Smooth muscle cell (in vitro differentiated cells): ENCODE data around the gene FAM83G. TPM values are rescaled to one million over a fixed set of nuclear protein-coding genes. Genes with fewer than 3 reads are reported as not detected.
"Not testable (repeated sequence)": the region's sequence is repeated elsewhere in the genome, so short reads cannot be mapped to it uniquely, and the experiment has no call there.

ENCODE experiments used
- DNase-seq: peaks from one replicate; lab custom pipeline; 2025; ENCODE audit not compliant: unreplicated experiment; lab: John Stamatoyannopoulos, UW
- H2AFZ ChIP-seq: fragments of 200-600 bp; sonication (generic); 2 replicates; pipeline ENCODE4 v1.6.0; 2016; ENCODE audit warnings: antibody characterized with exemption, low read depth, mild to moderate bottlenecking
- H3F3A ChIP-seq: fragments of 200-600 bp; sonication (generic); 2 replicates; pipeline ENCODE4 v1.6.0; 2017; ENCODE audit warnings: antibody characterized with exemption, low read depth
- H3K27ac ChIP-seq: fragments of 200-600 bp; sonication (generic); 2 replicates; pipeline ENCODE4 v1.5.1; 2016; ENCODE audit warnings: low read depth, mild to moderate bottlenecking
- H3K27me3 ChIP-seq: fragments of 200-600 bp; sonication (generic); 2 replicates; pipeline ENCODE4 v1.6.1; 2016; ENCODE audit warnings: low read depth, mild to moderate bottlenecking
- H3K36me3 ChIP-seq: fragments of 200-600 bp; sonication (generic); 2 replicates; pipeline ENCODE4 v1.5.1; 2016; ENCODE audit warnings: low read depth
- H3K4me1 ChIP-seq: fragments of 200-600 bp; sonication (generic); 2 replicates; pipeline ENCODE4 v1.5.1; 2016; ENCODE audit warnings: low read depth
- H3K4me2 ChIP-seq: fragments of 200-600 bp; sonication (generic); 2 replicates; pipeline ENCODE4 v1.6.0; 2016; ENCODE audit warnings: mild to moderate bottlenecking
- H3K4me3 ChIP-seq: fragments of 200-600 bp; sonication (generic); 2 replicates; pipeline ENCODE4 v1.5.1; 2016; ENCODE audit warnings: mild to moderate bottlenecking
- H3K79me2 ChIP-seq: fragments of 200-600 bp; sonication (generic); 2 replicates; pipeline ENCODE4 v1.6.0; 2016; ENCODE audit warnings: low read depth, mild to moderate bottlenecking
- H3K9ac ChIP-seq: fragments of 200-600 bp; sonication (generic); 2 replicates; pipeline ENCODE4 v1.6.0; 2016; ENCODE audit warnings: low read depth
- H3K9me3 ChIP-seq: fragments of 200-600 bp; sonication (generic); replicated peaks from 2 replicates; pipeline ENCODE4 v1.5.1; 2016; ENCODE audit warnings: low read depth
- H4K20me1 ChIP-seq: fragments of 200-600 bp; sonication (generic); 2 replicates; pipeline ENCODE4 v1.6.0; 2016; ENCODE audit warnings: low read depth
- CTCF ChIP-seq: fragments of 200-600 bp; sonication (generic); IDR thresholded peaks from 2 replicates; pipeline ENCODE4 v1.5.1; 2017; ENCODE audit warnings: borderline replicate concordance, mild to moderate bottlenecking, antibody characterized with exemption; ENCODE audit not compliant: insufficient read depth, poor library complexity, severe bottlenecking
- WGBS: methylation state at CpG from one replicate; pipeline ENCODE4 v1.1.7; 2016; ENCODE audit warnings: low lambda C conversion rate; 5-methylcytosine and 5-hydroxymethylcytosine counted together
- polyA plus RNA-seq: library from polyadenylated mRNA; unstranded; fragments of >200 nt; fragmentation: Nextera tagmentation; extraction: Ambion mirVana; gene quantifications from 2 replicates; pipeline ENCODE4 v1.2.1, GENCODE V29; 2016
- total RNA-seq: library from RNA; depleted of rRNA; stranded (reverse); fragments of >200 nt; gene quantifications from 2 replicates; pipeline ENCODE4 v1.2.3, GENCODE V29; 2014

Gene FAM83G
- total and polyA plus RNA-seq, 2 experiments from 2014 or later, result 8.2 to 14.2 TPM

- H3K9me3 ChIP-seq, result no peaks in the 10 kb centered on the region
- WGBS, result 48% methylated on average over 3 of the region's 3 CpGs
- no peak overlapping the region for H3K4me2 ChIP-seq
- no peaks in the 10 kb centered on the region for H3K36me3 ChIP-seq
- H3F3A ChIP-seq, result no peaks in the 10 kb centered on the region
- H3K27me3 ChIP-seq, result no peaks in the 10 kb centered on the region
- peaks cover 7% of the 10 kb centered on the region for H3K4me1 ChIP-seq
- H3K9ac ChIP-seq, result no peak overlapping the region
- no peaks in the 10 kb centered on the region for H4K20me1 ChIP-seq
- H3K27ac ChIP-seq, result no peak overlapping the region
- no peak overlapping the region for H3K4me3 ChIP-seq
- DNase-seq, result no peak
- no peak overlapping the region for H2AFZ ChIP-seq
- no peaks in the 10 kb centered on the region for H3K79me2 ChIP-seq
- TF ChIP-seq CTCF, result no peak
Observed at GRCh38 chr17:18956581-18956980, 48.0 kb downstream of the FAM83G start.

- not testable (repeated sequence) for H3K27ac ChIP-seq, H3K4me2 ChIP-seq, H4K20me1 ChIP-seq, H3K36me3 ChIP-seq, H3K79me2 ChIP-seq, H3K27me3 ChIP-seq, H3K4me1 ChIP-seq, H3K9ac ChIP-seq, H3K4me3 ChIP-seq, DNase-seq, H3F3A ChIP-seq, H3K9me3 ChIP-seq, H2AFZ ChIP-seq
- over 99% methylated on average over 6 of the region's 6 CpGs for WGBS
Observed at GRCh38 chr17:18956021-18956420, 48.5 kb downstream of the FAM83G start.

- H3K27ac ChIP-seq, result no peak overlapping the region
- WGBS, result 90% methylated on average over 6 of the region's 6 CpGs
- no peaks in the 10 kb centered on the region for H3K4me1 ChIP-seq
- no peaks in the 10 kb centered on the region for H3F3A ChIP-seq
- no peaks in the 10 kb centered on the region for H3K36me3 ChIP-seq
- H3K9me3 ChIP-seq, result no peaks in the 10 kb centered on the region
- H3K4me3 ChIP-seq, result no peak overlapping the region
- DNase-seq, result no peak
- no peak overlapping the region for H3K9ac ChIP-seq
- no peaks in the 10 kb centered on the region for H4K20me1 ChIP-seq
- H3K27me3 ChIP-seq, result no peaks in the 10 kb centered on the region
- H3K79me2 ChIP-seq, result no peaks in the 10 kb centered on the region
- no peak for TF ChIP-seq CTCF
- H2AFZ ChIP-seq, result no peak overlapping the region
- no peak overlapping the region for H3K4me2 ChIP-seq
Observed at GRCh38 chr17:18955009-18955408, 49.6 kb downstream of the FAM83G start.

- no peak overlapping the region for H3K4me3 ChIP-seq
- H4K20me1 ChIP-seq, result no peaks in the 10 kb centered on the region
- no peak for TF ChIP-seq CTCF
- DNase-seq, result no peak
- no peaks in the 10 kb centered on the region for H3K36me3 ChIP-seq
- WGBS, result 92% methylated on average over 3 of the region's 3 CpGs
- H3K9me3 ChIP-seq, result no peaks in the 10 kb centered on the region
- H3K9ac ChIP-seq, result no peak overlapping the region
- H3F3A ChIP-seq, result no peaks in the 10 kb centered on the region
- no peak overlapping the region for H3K4me2 ChIP-seq
- H3K27ac ChIP-seq, result no peak overlapping the region
- H3K79me2 ChIP-seq, result no peaks in the 10 kb centered on the region
- H3K4me1 ChIP-seq, result no peaks in the 10 kb centered on the region
- no peak overlapping the region for H2AFZ ChIP-seq
- no peaks in the 10 kb centered on the region for H3K27me3 ChIP-seq
Observed at GRCh38 chr17:18954321-18954720, 50.2 kb downstream of the FAM83G start.
